ENCODE data around the gene POLR2L. TPM values are rescaled to one million over a fixed set of nuclear protein-coding genes. Genes with fewer than 3 reads are reported as not detected.

The POLR2L gene
- total RNA-seq, 2 experiments from 2014 or later = 74.6 to 79.4 TPM

GRCh38 chr11:811446-812245 lies 30.7 kb downstream of the POLR2L start:
- Mint-ChIP-seq H3K27me3 (no peaks in the 10 kb centered on the region), H3K4me1 (peaks cover 30% of the 10 kb centered on the region), H3K4me3 (peak overlapping the region; percentile 94), H3K27ac (peak overlapping the region; percentile 88), H3K36me3 (ENCODE audit: low read depth) (peaks cover 35% of the 10 kb centered on the region), H3K9me3 (ENCODE audit: low read depth) (no peaks in the 10 kb centered on the region)
- POLR2A ChIA-PET = interaction anchor here (0.9 kb wide), 1 partner anchor 8 kb away, joined by 5 read pairs; no protein-coding TSS in a partner anchor
- intact Hi-C loops (cut with DNase I, micrococcal nuclease) = no loop called here
- CTCF ChIA-PET = interaction anchor here (0.6 kb wide), 1 partner anchor 114 kb away, joined by 4 read pairs; the partner anchor contains the start of gene AP2A2
- DNase-seq (no peak), ATAC-seq (no peak)

GRCh38 chr11:810040-810567 lies 32.2 kb downstream of the POLR2L start:
- POLR2A ChIA-PET = interaction anchor here (1.4 to 2.0 kb wide), 2 partner anchors 9 to 13 kb away, joined by 10 to 24 read pairs; partner anchors contain the start of gene PNPLA2
- CTCF ChIA-PET = interaction anchor here (1.2 kb wide), 1 partner anchor 9 kb away, joined by 3 read pairs; the partner anchor contains the start of gene PNPLA2
- intact Hi-C loops (cut with DNase I, micrococcal nuclease) = no loop called here
- ATAC-seq (no peak), DNase-seq (no peak)
- Mint-ChIP-seq H3K27ac (peak overlapping the region; percentile 97), H3K9me3 (ENCODE audit: low read depth) (no peaks in the 10 kb centered on the region), H3K36me3 (ENCODE audit: low read depth) (peaks cover 35% of the 10 kb centered on the region), H3K4me1 (peaks cover 30% of the 10 kb centered on the region), H3K27me3 (no peaks in the 10 kb centered on the region), H3K4me3 (peak overlapping the region; percentile 94)

- peak; percentile 86 for ATAC-seq
Measured at GRCh38 chr11:809287-810039, 32.9 kb downstream of the POLR2L start, which contains the start of gene RPLP2. Gene RPLP2 (plus strand): TSS chr11:809967. CDS start chr11:810235, 268 bp downstream.

GRCh38 chr11:808427-809286 lies 33.7 kb downstream of the POLR2L start:
- ChIA-PET CTCF (interaction anchor here (0.8 to 1.2 kb wide), 3 partner anchors 10 to 31 kb away, joined by 3 read pairs; partner anchors contain the start of gene PNPLA2), POLR2A (interaction anchor here (0.7 to 2.0 kb wide), 3 partner anchors 11 to 33 kb away, joined by 3 to 24 read pairs (median 10); partner anchors contain the start of gene PNPLA2)
- H3K9me3 Mint-ChIP-seq (ENCODE audit: low read depth) = no peaks in the 10 kb centered on the region
- peak overlapping the region; percentile 97 for H3K27ac Mint-ChIP-seq
- intact Hi-C loops (cut with DNase I, micrococcal nuclease) = loop anchor here (1.0 to 2.0 kb wide), 16 partner anchors 10 to 601 kb away; partner anchors contain the start of genes POLR2L (in 2 of the 2), TSPAN4 (in 2 of the 2), AP2A2 (in 1 of the 2) and BET1L (in 1 of the 2)
- ATAC-seq = peak; percentile 0
- peaks cover 32% of the 10 kb centered on the region for H3K36me3 Mint-ChIP-seq (ENCODE audit: low read depth)
- H3K4me1 Mint-ChIP-seq = peaks cover 34% of the 10 kb centered on the region
- H3K4me3 Mint-ChIP-seq = peak overlapping the region; percentile 94
- DNase-seq = peak; percentile 64
- H3K27me3 Mint-ChIP-seq = no peaks in the 10 kb centered on the region

More at GRCh38 chr11:809287-810039, 32.9 kb downstream of the POLR2L start, which contains the start of gene RPLP2:
- Mint-ChIP-seq H3K27me3 (no peaks in the 10 kb centered on the region), H3K4me3 (peak within 1 kb of the TSS; percentile 94), H3K27ac (peak within 1 kb of the TSS; percentile 97), H3K36me3 (ENCODE audit: low read depth) (peaks cover 35% of the 10 kb centered on the region), H3K4me1 (peaks cover 30% of the 10 kb centered on the region), H3K9me3 (ENCODE audit: low read depth) (no peaks in the 10 kb centered on the region)
- ChIA-PET POLR2A (interaction anchor here (1.4 to 2.0 kb wide), 2 partner anchors 10 to 13 kb away, joined by 10 to 24 read pairs; partner anchors contain the start of gene PNPLA2), CTCF (interaction anchor here (0.8 to 1.2 kb wide), 3 partner anchors 10 to 32 kb away, joined by 3 read pairs; partner anchors contain the start of gene PNPLA2)
- peak; percentile 99 for DNase-seq
- intact Hi-C loops (cut with DNase I, micrococcal nuclease) = loop anchor here (1.0 to 2.0 kb wide), 16 partner anchors 10 to 602 kb away; partner anchors contain the start of genes POLR2L (in 2 of the 2), TSPAN4 (in 2 of the 2), AP2A2 (in 1 of the 2) and BET1L (in 1 of the 2)

GRCh38 chr11:804599-804964 lies 37.7 kb downstream of the POLR2L start:
- H3K27ac Mint-ChIP-seq = peak overlapping the region; percentile 51
- POLR2A ChIA-PET = interaction anchor here (0.6 kb wide), 1 partner anchor 44 kb away, joined by 3 read pairs; no protein-coding TSS in a partner anchor
- peak overlapping the region; percentile 76 for H3K4me3 Mint-ChIP-seq
- no peak for ATAC-seq
- no peaks in the 10 kb centered on the region for H3K9me3 Mint-ChIP-seq (ENCODE audit: low read depth)
- CTCF ChIA-PET = no interaction called here
- peaks cover 8% of the 10 kb centered on the region for H3K36me3 Mint-ChIP-seq (ENCODE audit: low read depth)
- H3K4me1 Mint-ChIP-seq = peaks cover 15% of the 10 kb centered on the region
- H3K27me3 Mint-ChIP-seq = no peaks in the 10 kb centered on the region
- intact Hi-C loops (cut with DNase I, micrococcal nuclease) = no loop called here
- no peak for DNase-seq

- peaks cover 15% of the 10 kb centered on the region for H3K4me1 Mint-ChIP-seq
- peak overlapping the region; percentile 76 for H3K4me3 Mint-ChIP-seq
- H3K36me3 Mint-ChIP-seq (ENCODE audit: low read depth) = peaks cover 8% of the 10 kb centered on the region
- H3K9me3 Mint-ChIP-seq (ENCODE audit: low read depth) = no peaks in the 10 kb centered on the region
- no peak for ATAC-seq
- H3K27me3 Mint-ChIP-seq = no peaks in the 10 kb centered on the region
- no peak for DNase-seq
- H3K27ac Mint-ChIP-seq = peak overlapping the region; percentile 51
- ChIA-PET POLR2A (interaction anchor here (0.6 kb wide), 1 partner anchor 44 kb away, joined by 3 read pairs; no protein-coding TSS in a partner anchor), CTCF (interaction anchor here (1.1 kb wide), 1 partner anchor 249 kb away, joined by 3 read pairs; no protein-coding TSS in a partner anchor)
- intact Hi-C loops (cut with DNase I, micrococcal nuclease) = no loop called here
Measured at GRCh38 chr11:803770-804598, 38.3 kb downstream of the POLR2L start.

- H3K27ac Mint-ChIP-seq = no peak overlapping the region
- POLR2A ChIA-PET = no interaction called here
Measured at GRCh38 chr11:803467-803742, 38.9 kb downstream of the POLR2L start.

GRCh38 chr11:802693-803466 lies 39.4 kb downstream of the POLR2L start:
- ChIA-PET CTCF (interaction anchor here (1.1 kb wide), 1 partner anchor 247 kb away, joined by 3 read pairs; no protein-coding TSS in a partner anchor), POLR2A (no interaction called here)
- no peaks in the 10 kb centered on the region for H3K27me3 Mint-ChIP-seq
- ATAC-seq (no peak), DNase-seq (no peak)
- H3K27ac Mint-ChIP-seq = no peak overlapping the region
- H3K36me3 Mint-ChIP-seq (ENCODE audit: low read depth) = peaks cover 7% of the 10 kb centered on the region
- peak overlapping the region; percentile 26 for H3K4me3 Mint-ChIP-seq
- no peaks in the 10 kb centered on the region for H3K9me3 Mint-ChIP-seq (ENCODE audit: low read depth)
- intact Hi-C loops (cut with DNase I, micrococcal nuclease) = no loop called here
- peaks cover 8% of the 10 kb centered on the region for H3K4me1 Mint-ChIP-seq

More at GRCh38 chr11:803467-803742, 38.9 kb downstream of the POLR2L start:
- CTCF ChIA-PET = interaction anchor here (1.1 kb wide), 1 partner anchor 248 kb away, joined by 3 read pairs; no protein-coding TSS in a partner anchor
- peaks cover 8% of the 10 kb centered on the region for H3K36me3 Mint-ChIP-seq (ENCODE audit: low read depth)
- no peak for ATAC-seq
- H3K4me3 Mint-ChIP-seq = peak overlapping the region; percentile 76
- H3K27me3 Mint-ChIP-seq = no peaks in the 10 kb centered on the region
- no peaks in the 10 kb centered on the region for H3K9me3 Mint-ChIP-seq (ENCODE audit: low read depth)
- H3K4me1 Mint-ChIP-seq = peaks cover 13% of the 10 kb centered on the region
- DNase-seq = no peak
- intact Hi-C loops (cut with DNase I, micrococcal nuclease) = no loop called here

GRCh38 chr11:802018-802617 lies 40.2 kb downstream of the POLR2L start:
- no peaks in the 10 kb centered on the region for H3K9me3 Mint-ChIP-seq (ENCODE audit: low read depth)
- H3K4me3 Mint-ChIP-seq = no peak overlapping the region
- H3K4me1 Mint-ChIP-seq = peaks cover 6% of the 10 kb centered on the region
- no peaks in the 10 kb centered on the region for H3K27me3 Mint-ChIP-seq
- CTCF ChIA-PET = no interaction called here
- ATAC-seq = no peak
- no peak overlapping the region for H3K27ac Mint-ChIP-seq
- intact Hi-C loops (cut with DNase I, micrococcal nuclease) = no loop called here
- peaks cover 6% of the 10 kb centered on the region for H3K36me3 Mint-ChIP-seq (ENCODE audit: low read depth)
- DNase-seq = no peak
- POLR2A ChIA-PET = no interaction called here
